PC-3 (cell line): ENCODE data around the gene TERC. TPM values are rescaled to one million over a fixed set of nuclear protein-coding genes. Genes with fewer than 3 reads are reported as not detected.

Experiments
- ATAC-seq: fragments of 200-7000 bp; cut with Tn5 transposase; 2 replicates; pipeline ENCODE4 v1.9.1; 2020; ENCODE audit warnings: mild to moderate bottlenecking, moderate library complexity
- BruUV-seq: library from RNA; stranded (reverse); fragments of 400-500 nt; replicated peaks from 2 replicates; lab custom pipeline; 2021; lab: Mats Ljungman, UMichigan
- CTCF ChIA-PET: fragments of 300-600 bp; sonication (Branson Sonifier 250); formaldehyde crosslinking; loops from one replicate; lab custom pipeline; 2022; ENCODE audit warnings: antibody characterized with exemption; lab: Charles Lee
- POLR2A ChIA-PET: fragments of 300-600 bp; sonication (Branson Sonifier 250); formaldehyde crosslinking; loops from one replicate; lab custom pipeline; 2022; ENCODE audit warnings: antibody characterized with exemption; ENCODE audit not compliant: unreplicated experiment; lab: Charles Lee
- DNase-seq: peaks from one replicate; pipeline ENCODE4 v3.0.0-alpha.2; 2015
- H2AFZ ChIP-seq: fragments of 300-600 bp; sonication (generic); 2 replicates; pipeline ENCODE4 v1.6.0; 2016; ENCODE audit warnings: antibody characterized with exemption, low read length
- H3F3A ChIP-seq: fragments of 300-600 bp; sonication (generic); one replicate; pipeline ENCODE4 v1.6.0; 2017; ENCODE audit warnings: antibody characterized with exemption, low read length, control low read depth, mild to moderate bottlenecking; ENCODE audit not compliant: unreplicated experiment
- H3K27ac ChIP-seq: fragments of 300-600 bp; sonication (generic); 2 replicates; pipeline ENCODE4 v1.5.1; 2016; ENCODE audit warnings: mild to moderate bottlenecking, low read length
- H3K27me3 ChIP-seq: fragments of 300-600 bp; sonication (generic); 2 replicates; pipeline ENCODE4 v1.6.1; 2016; ENCODE audit warnings: low read length, mixed read lengths
- H3K36me3 ChIP-seq: fragments of 300-600 bp; sonication (generic); 2 replicates; pipeline ENCODE4 v1.6.1; 2016; ENCODE audit warnings: low read depth, mixed run types, low read length, mixed read lengths
- H3K4me1 ChIP-seq: fragments of 300-600 bp; sonication (generic); 2 replicates; pipeline ENCODE4 v1.5.1; 2016; ENCODE audit warnings: low read length; ENCODE audit not compliant: insufficient read depth
- H3K4me2 ChIP-seq: fragments of 300-600 bp; sonication (generic); 2 replicates; pipeline ENCODE4 v1.6.0; 2016; ENCODE audit warnings: low read length
- H3K4me3 ChIP-seq: fragments of 300-600 bp; sonication (generic); 2 replicates; pipeline ENCODE4 v1.5.1; 2016; ENCODE audit warnings: mild to moderate bottlenecking, low read length, mixed read lengths
- H3K79me2 ChIP-seq: fragments of 300-600 bp; sonication (generic); 2 replicates; pipeline ENCODE4 v1.6.1; 2017; ENCODE audit warnings: low read length, mixed read lengths
- H3K9ac ChIP-seq: fragments of 300-600 bp; sonication (generic); 2 replicates; pipeline ENCODE4 v1.6.0; 2016; ENCODE audit warnings: mild to moderate bottlenecking, low read length
- H3K9me2 ChIP-seq: fragments of 300-600 bp; sonication (generic); replicated peaks from 2 replicates; pipeline ENCODE4 v1.6.1; 2016; ENCODE audit warnings: mixed run types, low read length, mixed read lengths
- H3K9me3 ChIP-seq: fragments of 300-600 bp; sonication (generic); 2 replicates; pipeline ENCODE4 v1.6.1; 2016; ENCODE audit warnings: low read length, mixed read lengths
- H4K20me1 ChIP-seq: fragments of 300-600 bp; sonication (generic); 2 replicates; pipeline ENCODE4 v1.6.1; 2016; ENCODE audit warnings: low read length, mixed read lengths
- CTCF ChIP-seq: fragments of 300-600 bp; sonication (generic); conservative IDR thresholded peaks from 2 replicates; pipeline ENCODE4 v1.5.1; 2017; ENCODE audit warnings: antibody characterized with exemption, low read depth, mild to moderate bottlenecking, low read length
- EZH2 ChIP-seq: fragments of 300-600 bp; sonication (generic); IDR thresholded peaks from one replicate; pipeline ENCODE4 v1.6.1; 2017; ENCODE audit warnings: antibody characterized with exemption, mild to moderate bottlenecking, low read length; ENCODE audit not compliant: unreplicated experiment
- EZH2phosphoT487 ChIP-seq: fragments of 300-600 bp; sonication (generic); IDR thresholded peaks from 2 replicates; pipeline ENCODE4 v1.6.1; 2018; ENCODE audit warnings: mild to moderate bottlenecking, antibody characterized with exemption, low read length, borderline replicate concordance
- intact Hi-C: fragments of 100-400 bp; cut with micrococcal nuclease; formaldehyde crosslinking; loops from 2 replicates; pipeline ENCODE4 v1.9.0; 2023
- total RNA-seq: library from RNA; depleted of rRNA; stranded (reverse); fragments of >200 nt; gene quantifications from 2 replicates; pipeline ENCODE4 v1.2.3, GENCODE V29; 2014

The TERC gene
- total RNA-seq, 1 experiment from 2014 or later = 544 TPM

DNA sequence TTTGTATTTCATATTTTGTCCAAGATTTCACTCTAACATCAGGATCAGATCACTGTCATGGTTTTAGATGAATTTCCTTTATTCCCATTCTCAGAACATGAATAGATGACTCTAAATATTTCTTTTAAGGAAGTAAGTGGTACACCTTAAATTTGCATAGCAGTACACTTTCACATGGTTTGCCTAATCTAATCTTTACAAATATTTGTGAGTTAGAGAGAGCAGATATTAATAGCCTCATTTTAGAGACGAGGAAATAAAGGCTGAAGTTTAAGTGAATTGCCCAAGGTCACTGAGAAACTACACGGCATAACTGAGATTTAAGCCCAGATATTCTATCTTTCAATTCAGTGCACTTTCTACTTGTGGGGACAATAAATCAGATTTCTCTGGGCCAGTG, 14.2 kb downstream of the TERC start:
- Histone ChIP-seq H3K9me3 (no peaks in the 10 kb centered on the region), H4K20me1 (no peaks in the 10 kb centered on the region), H3K4me3 (no peak overlapping the region), H3K27ac (no peak overlapping the region), H2AFZ (no peak overlapping the region), H3K9me2 (0 out of 2 replicates have a peak, but pooled peaks cover 3% of the 10 kb centered on the region), H3F3A (no peaks in the 10 kb centered on the region), H3K9ac (no peak overlapping the region), H3K4me2 (no peak overlapping the region), H3K79me2 (no peaks in the 10 kb centered on the region), H3K36me3 (no peaks in the 10 kb centered on the region), H3K4me1 (peaks cover 19% of the 10 kb centered on the region), H3K27me3 (no peaks in the 10 kb centered on the region)
- no TSS peak for BruUV-seq
- TF ChIP-seq EZH2 = no peak
- no peak for TF ChIP-seq CTCF
- no peak for TF ChIP-seq EZH2phosphoT487
- ATAC-seq (no peak), DNase-seq (no peak)
- intact Hi-C loops = no loop called here
- ChIA-PET CTCF (no interaction called here), POLR2A (no interaction called here)

DNA sequence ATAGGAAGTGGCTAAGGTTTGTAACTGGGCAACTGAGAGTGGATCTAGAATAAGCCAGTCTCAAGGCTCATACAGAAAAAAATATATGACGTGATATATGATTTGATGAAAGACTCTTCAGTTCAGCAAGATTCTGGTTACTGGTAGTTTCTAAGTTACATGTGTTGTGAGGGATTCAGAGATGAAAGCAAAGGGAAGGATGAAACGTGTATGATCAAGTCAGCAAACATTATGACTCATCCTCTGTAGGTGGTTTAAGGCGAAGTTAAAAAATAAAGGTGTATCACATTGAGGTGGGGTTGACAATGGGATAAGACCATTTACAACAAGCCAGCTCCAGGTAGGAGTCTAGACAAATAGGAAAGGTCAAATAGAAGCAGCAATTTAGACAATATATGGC, 16.2 kb downstream of the TERC start:
- 0 out of 2 replicates have a peak overlapping the region, but pooled peaks have one; percentile 5 for H3K4me2 ChIP-seq
- no TSS peak for BruUV-seq
- no peaks in the 10 kb centered on the region for H3K9me3 ChIP-seq
- H3K4me3 ChIP-seq = no peak overlapping the region
- H3K4me1 ChIP-seq = peaks cover 20% of the 10 kb centered on the region
- H3K27me3 ChIP-seq = no peaks in the 10 kb centered on the region
- no peak overlapping the region for H3K27ac ChIP-seq
- H2AFZ ChIP-seq = no peak overlapping the region
- H3K9me2 ChIP-seq = no peaks in the 10 kb centered on the region
- H3K9ac ChIP-seq = no peak overlapping the region
- no peaks in the 10 kb centered on the region for H3F3A ChIP-seq
- no peak for TF ChIP-seq EZH2
- ChIA-PET CTCF (no interaction called here), POLR2A (no interaction called here)
- peak; percentile 74 for DNase-seq
- intact Hi-C loops = no loop called here
- H3K79me2 ChIP-seq = no peaks in the 10 kb centered on the region
- peak; percentile 88 for ATAC-seq
- H3K36me3 ChIP-seq = no peaks in the 10 kb centered on the region
- H4K20me1 ChIP-seq = no peaks in the 10 kb centered on the region

- Histone ChIP-seq H3K9me2 (no peaks in the 10 kb centered on the region), H3K27me3 (no peaks in the 10 kb centered on the region), H3K9ac (no peak overlapping the region), H3K27ac (no peak overlapping the region), H3K36me3 (no peaks in the 10 kb centered on the region), H3F3A (no peaks in the 10 kb centered on the region), H4K20me1 (no peaks in the 10 kb centered on the region), H3K4me3 (no peak overlapping the region), H3K4me1 (peaks cover 20% of the 10 kb centered on the region), H3K9me3 (no peaks in the 10 kb centered on the region), H3K79me2 (no peaks in the 10 kb centered on the region), H2AFZ (no peak overlapping the region), H3K4me2 (no peak overlapping the region)
- no peak for ATAC-seq
- BruUV-seq = no TSS peak
- CTCF ChIA-PET = no interaction called here
- no peak for DNase-seq
- no peak for TF ChIP-seq EZH2phosphoT487
- TF ChIP-seq EZH2 = no peak
- no peak for TF ChIP-seq CTCF
- intact Hi-C loops = no loop called here
- POLR2A ChIA-PET = no interaction called here
These were observed 17.9 kb downstream of the TERC start for GRCh38 chr3:169746924-169747323.
